HG02588 (cell line): ENCODE data around the gene GPATCH1.
"Not testable (repeated sequence)": the region's sequence is repeated elsewhere in the genome, so short reads cannot be mapped to it uniquely, and the experiment has no call there.

Experiments
- ATAC-seq: cut with Tn5 transposase; IDR thresholded peaks from one replicate; pipeline ENCODE4 v1.9.1; 2021; ENCODE audit warnings: mild to moderate bottlenecking, moderate library complexity; ENCODE audit not compliant: unreplicated experiment

The GPATCH1 gene

GRCh38 chr19:33080761-33081681, at the start of gene GPATCH1:
GPATCH1 (plus strand) TSS chr19:33081181; CDS start chr19:33081194, 13 bp downstream.
- peak; percentile 84 for ATAC-seq

- no peak for ATAC-seq
These were observed 48.7 kb upstream of the GPATCH1 start for GRCh38 chr19:33032218-33032781.

GRCh38 chr19:33035461-33035860, 45.5 kb upstream of the GPATCH1 start:
- no peak for ATAC-seq

DNA sequence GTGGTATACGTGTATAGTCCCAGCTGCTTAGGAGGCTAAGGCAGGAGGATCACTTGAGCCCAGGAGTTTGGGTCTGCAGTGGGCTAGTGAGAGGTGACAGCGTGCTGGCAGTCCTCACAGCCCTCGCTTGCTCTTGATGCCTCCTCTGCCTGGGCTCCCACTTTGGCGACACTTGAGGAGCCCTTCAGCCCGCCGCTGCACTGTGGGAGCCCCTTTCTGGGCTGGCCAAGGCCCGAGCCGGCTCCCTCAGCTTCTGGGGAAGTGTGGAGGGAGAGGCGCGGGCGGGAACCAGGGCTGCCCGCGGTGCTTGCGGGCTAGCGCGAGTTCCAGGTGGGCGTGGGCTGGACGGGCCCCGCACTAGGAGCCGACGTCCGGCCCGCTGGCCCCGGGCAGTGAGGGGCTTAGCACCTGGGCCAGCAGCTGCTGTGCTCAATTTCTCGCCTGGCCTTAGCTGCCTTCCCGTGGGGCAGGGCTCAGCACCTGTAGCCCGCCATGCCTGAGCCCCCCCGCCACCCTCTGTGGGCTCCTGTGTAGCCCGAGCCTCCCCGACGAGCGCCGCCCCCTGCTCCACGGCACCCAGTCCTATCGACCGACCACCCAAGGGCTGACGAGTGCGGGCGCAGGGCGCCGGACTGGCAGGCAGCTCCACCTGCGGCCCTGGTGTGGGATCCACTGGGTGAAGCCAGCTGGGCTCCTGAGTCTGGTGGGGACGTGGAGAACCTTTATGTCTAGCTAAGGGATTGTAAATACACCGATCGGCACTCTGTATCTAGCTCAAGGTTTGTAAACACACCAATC, 44.4 kb upstream of the GPATCH1 start:
- ATAC-seq: not testable (repeated sequence)

- ATAC-seq: not testable (repeated sequence)
These were observed 43.6 kb upstream of the GPATCH1 start for GRCh38 chr19:33037168-33038025.

GRCh38 chr19:33039108-33039599, 41.8 kb upstream of the GPATCH1 start:
- ATAC-seq: no peak

DNA sequence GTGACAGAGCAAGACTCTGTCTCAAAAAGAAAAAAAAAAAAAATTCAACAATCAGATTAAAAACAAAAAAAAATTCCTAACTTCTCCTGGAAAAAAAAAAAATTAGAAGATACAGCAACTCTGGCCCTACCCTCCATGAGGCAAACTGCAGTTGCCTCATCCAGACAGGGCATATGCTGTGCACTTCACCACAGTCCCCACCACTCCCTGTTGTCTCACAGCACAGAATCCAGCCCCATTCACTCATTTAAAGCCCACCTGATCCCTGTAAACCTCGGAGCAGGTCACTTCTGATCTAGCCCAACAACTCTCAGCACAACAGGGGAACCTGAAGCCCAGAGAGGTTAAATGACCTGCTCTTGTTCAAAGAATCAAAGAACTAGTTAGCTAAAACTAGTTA, 41.2 kb upstream of the GPATCH1 start:
- no peak for ATAC-seq

- ATAC-seq: no peak
These were observed 39.8 kb upstream of the GPATCH1 start for GRCh38 chr19:33040994-33041827.

- ATAC-seq: not testable (repeated sequence)
These were observed 39.2 kb upstream of the GPATCH1 start for GRCh38 chr19:33041828-33042160.

GRCh38 chr19:33047422-33047821, 33.6 kb upstream of the GPATCH1 start:
- no peak for ATAC-seq

GRCh38 chr19:33048806-33049676, 31.9 kb upstream of the GPATCH1 start:
- no peak for ATAC-seq

DNA sequence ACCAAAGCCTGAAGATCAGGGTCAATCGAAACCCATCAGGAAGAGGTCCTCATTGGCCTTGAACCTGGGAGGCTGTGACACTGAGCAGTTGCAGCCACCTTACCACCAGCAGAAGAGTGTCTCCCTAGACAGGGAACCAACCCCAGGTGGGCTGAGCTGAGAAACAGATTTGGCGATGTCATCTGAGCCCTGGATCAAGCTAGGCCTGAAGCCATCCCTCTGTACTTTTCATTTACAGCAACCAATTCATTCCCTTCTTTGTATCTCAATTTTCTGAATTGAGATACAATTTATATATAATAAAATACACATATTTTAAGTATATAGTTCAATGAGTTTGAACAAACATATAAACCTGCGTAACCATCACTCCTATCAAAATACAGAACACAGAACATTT, 30.9 kb upstream of the GPATCH1 start:
- ATAC-seq: no peak

GRCh38 chr19:33052352-33052972, 28.5 kb upstream of the GPATCH1 start:
- ATAC-seq: no peak

DNA sequence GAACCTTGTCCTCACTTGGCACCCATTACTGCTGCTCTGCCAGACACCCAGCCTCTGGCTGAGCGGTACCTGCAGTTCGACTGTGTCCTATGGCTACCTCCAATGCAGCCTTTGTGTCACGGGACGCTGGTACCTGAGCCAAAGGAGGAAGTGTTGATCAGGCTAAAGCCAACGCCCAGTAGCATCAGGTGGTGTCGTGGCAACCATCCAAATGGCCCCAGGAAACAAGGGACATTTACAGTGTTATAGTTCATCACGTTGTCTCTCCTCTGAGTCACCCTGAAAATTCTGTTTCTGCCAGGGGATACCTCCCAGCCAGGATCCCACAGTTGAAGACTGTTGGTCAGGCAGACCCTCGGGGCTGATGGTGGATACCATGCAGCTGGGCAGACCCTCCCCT, 26.4 kb upstream of the GPATCH1 start:
- no peak for ATAC-seq

GRCh38 chr19:33055718-33056117, 25.3 kb upstream of the GPATCH1 start:
- ATAC-seq: no peak

DNA sequence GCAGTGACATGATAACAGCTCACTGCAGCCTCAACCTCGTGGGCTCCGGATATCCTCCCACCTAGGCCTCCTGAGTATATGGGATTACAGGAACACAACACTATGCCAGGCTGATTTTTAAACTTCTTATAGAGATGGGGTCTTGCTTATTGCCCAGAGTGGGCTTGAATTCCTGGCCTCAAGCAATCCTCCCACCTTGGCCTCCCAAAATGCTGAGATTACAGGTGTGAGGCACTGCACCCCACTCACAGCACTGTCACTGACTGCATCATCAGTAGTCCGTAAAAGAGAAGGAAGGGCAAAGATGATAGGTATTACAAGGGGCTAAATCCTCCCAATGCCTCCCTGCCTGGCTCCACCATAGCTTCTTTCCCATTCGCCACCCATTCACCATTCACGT, 20.4 kb upstream of the GPATCH1 start:
- ATAC-seq: no peak

GRCh38 chr19:33062902-33063301, 18.1 kb upstream of the GPATCH1 start:
- ATAC-seq: no peak

GRCh38 chr19:33063356-33063752, 17.6 kb upstream of the GPATCH1 start:
- no peak for ATAC-seq
